ENCODE results near the gene SLC22A4. TPM values are rescaled to one million over a fixed set of nuclear protein-coding genes. Genes with fewer than 3 reads are reported as not detected.

Gene SLC22A4
- total RNA-seq, 1 experiment from 2014 or later: 0.72 TPM

- Histone ChIP-seq H3K4ac (ENCODE audit: low read depth, low read length) (no peak overlapping the region), H3K27ac (ENCODE audit: insufficient read length, low read depth, low read length) (no peak overlapping the region), H3K4me2 (ENCODE audit: insufficient read depth, insufficient read length, low read length) (no peak overlapping the region), H3K9me3 (ENCODE audit: control insufficient read depth, low read depth, low read length) (no peaks in the 10 kb centered on the region), H3K9ac (ENCODE audit: extremely low read depth, insufficient read length, low read length) (no peak overlapping the region), H4K5ac (ENCODE audit: insufficient read length, low read depth, low read length) (no peak overlapping the region), H3K23me2 (ENCODE audit: insufficient read length, low read depth, low read length, poor library complexity, severe bottlenecking) (no peaks in the 10 kb centered on the region), H3T11ph (ENCODE audit: low read length) (no peak overlapping the region), H2BK15ac (ENCODE audit: low read depth, low read length) (no peak overlapping the region), H3K79me1 (ENCODE audit: insufficient read depth, low read depth, low read length, poor library complexity, severe bottlenecking) (no peaks in the 10 kb centered on the region), H2BK120ac (ENCODE audit: low read depth, low read length, poor library complexity, severe bottlenecking) (no peak overlapping the region), H2BK20ac (ENCODE audit: low read depth, low read length, poor library complexity, severe bottlenecking) (no peak overlapping the region), H4K20me1 (ENCODE audit: control insufficient read depth, insufficient read depth, insufficient read length) (no peaks in the 10 kb centered on the region), H3K27me3 (ENCODE audit: insufficient read depth, low read length) (no peaks in the 10 kb centered on the region), H3K14ac (ENCODE audit: insufficient read depth, low read length) (no peak overlapping the region; the same call in 1 of the 2 replicates), H3K56ac (ENCODE audit: insufficient read length, low read depth, low read length) (no peak overlapping the region), H4K91ac (ENCODE audit: insufficient read length, low read depth, low read length) (no peak overlapping the region), H3K23ac (ENCODE audit: insufficient read length, low read depth, low read length) (no peak overlapping the region), H3K79me2 (ENCODE audit: insufficient read depth, low read length) (no peaks in the 10 kb centered on the region), H2AK5ac (ENCODE audit: insufficient read length, low read length) (no peak overlapping the region), H2BK5ac (ENCODE audit: insufficient read length, low read length) (no peak overlapping the region), H3K18ac (ENCODE audit: insufficient read length, low read depth, low read length) (no peak overlapping the region), H2AFZ (ENCODE audit: low read length) (no peak overlapping the region), H4K8ac (replicated peaks; ENCODE audit: insufficient read length, low read depth, low read length) (no peak overlapping the region), H2BK12ac (ENCODE audit: insufficient read length, low read depth, low read length) (no peak overlapping the region), H3K4me1 (ENCODE audit: insufficient read depth, low read length) (no peaks in the 10 kb centered on the region)
- WGBS (ENCODE audit: extremely low coverage, insufficient read length, low lambda C conversion rate): no CpG with 5 or more reads among the region's 2 CpGs
- Mint-ChIP-seq H3K36me3 (ENCODE audit: insufficient read depth in 1 of 3, low read depth in 3 of 3) (no peaks in the 10 kb centered on the region), H3K27me3 (ENCODE audit: low read depth) (no peaks in the 10 kb centered on the region), H3K4me1 (peaks cover 0 to 4% of the 10 kb centered on the region in 2 experiments; a peak in 2 of 4 replicates), H3K9me3 (no peaks in the 10 kb centered on the region; a peak in 1 of 5 replicates), H3K27ac (no peak overlapping the region), H3K4me3 (no peak overlapping the region)
- TF ChIP-seq, protein P1, sequence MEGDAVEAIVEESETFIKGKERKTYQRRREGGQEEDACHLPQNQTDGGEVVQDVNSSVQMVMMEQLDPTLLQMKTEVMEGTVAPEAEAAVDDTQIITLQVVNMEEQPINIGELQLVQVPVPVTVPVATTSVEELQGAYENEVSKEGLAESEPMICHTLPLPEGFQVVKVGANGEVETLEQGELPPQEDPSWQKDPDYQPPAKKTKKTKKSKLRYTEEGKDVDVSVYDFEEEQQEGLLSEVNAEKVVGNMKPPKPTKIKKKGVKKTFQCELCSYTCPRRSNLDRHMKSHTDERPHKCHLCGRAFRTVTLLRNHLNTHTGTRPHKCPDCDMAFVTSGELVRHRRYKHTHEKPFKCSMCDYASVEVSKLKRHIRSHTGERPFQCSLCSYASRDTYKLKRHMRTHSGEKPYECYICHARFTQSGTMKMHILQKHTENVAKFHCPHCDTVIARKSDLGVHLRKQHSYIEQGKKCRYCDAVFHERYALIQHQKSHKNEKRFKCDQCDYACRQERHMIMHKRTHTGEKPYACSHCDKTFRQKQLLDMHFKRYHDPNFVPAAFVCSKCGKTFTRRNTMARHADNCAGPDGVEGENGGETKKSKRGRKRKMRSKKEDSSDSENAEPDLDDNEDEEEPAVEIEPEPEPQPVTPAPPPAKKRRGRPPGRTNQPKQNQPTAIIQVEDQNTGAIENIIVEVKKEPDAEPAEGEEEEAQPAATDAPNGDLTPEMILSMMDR (conservative IDR thresholded peaks at IDR 0.05): no peak
- DNase-seq: no peak
Measured at GRCh38 chr5:132313961-132314432, 19.8 kb downstream of the SLC22A4 start.

Measured in H9 (cell line).